HL-60 (cell line): ENCODE data around the gene OR7C1.

Experiments
- CTCF ChIP-seq: IDR thresholded peaks from one replicate; pipeline ENCODE4 v1.5.1; 2011; ENCODE audit warnings: low read length, control low read depth, inconsistent platforms; ENCODE audit not compliant: insufficient read depth
- GABPA ChIP-seq: IDR thresholded peaks from 2 replicates; pipeline ENCODE4 v1.6.1; 2012; ENCODE audit warnings: low read depth
- POLR2AphosphoS5 ChIP-seq: IDR thresholded peaks from 2 replicates; pipeline ENCODE4 v1.6.1; 2012; ENCODE audit warnings: low read depth

- TF ChIP-seq CTCF (no peak), POLR2AphosphoS5 (no peak), GABPA (no peak)
These were observed 86.4 kb downstream of the OR7C1 start for GRCh38 chr19:14748601-14749000.
